Measurements from ENCODE around the gene SERPINE3.

- no peak for TF ChIP-seq EZH2 (IDR thresholded peaks at IDR 0.05; ENCODE audit: low read length, missing control alignments)
- TF ChIP-seq CTCF (conservative IDR thresholded peaks at IDR 0.05 in 1 of 2, IDR thresholded peaks at IDR 0.05 in 1 of 2; ENCODE audit: low read depth in 1 of 2, low read length in 2 of 2), result no peak
Observed at GRCh38 chr13:51412431-51412830, 72.9 kb downstream of the SERPINE3 start.
